Cardiac muscle cell (in vitro differentiated cells and primary cell): ENCODE measurements around the gene SPATA18. TPM values are rescaled to one million over a fixed set of nuclear protein-coding genes. Genes with fewer than 3 reads are reported as not detected.
A peak's percentile ranks its signal among the peaks of the same experiment; 100 is the strongest.

Source experiments
- DNase-seq, 2 donors: peaks; one replicate each; pipeline versions ENCODE4 v3.0.0 to v3.0.0-alpha.2; 2010 to 2017; ENCODE audit warnings: low read depth in 1 of 2, low spot score in 1 of 2
- H3K27ac ChIP-seq: fragments of 200-600 bp; sonication (generic); 2 replicates; pipeline ENCODE4 v1.5.1; 2016
- H3K27me3 ChIP-seq: fragments of 200-600 bp; sonication (generic); 2 replicates; pipeline ENCODE4 v1.6.0; 2016; ENCODE audit warnings: control low read depth
- H3K36me3 ChIP-seq: fragments of 200-600 bp; sonication (generic); 2 replicates; pipeline ENCODE4 v1.5.1; 2016; ENCODE audit warnings: control low read depth
- H3K4me1 ChIP-seq: fragments of 200-600 bp; sonication (generic); 2 replicates; pipeline ENCODE4 v1.8.1; 2017; ENCODE audit warnings: low read depth, mild to moderate bottlenecking, mixed run types
- H3K4me3 ChIP-seq: fragments of 200-600 bp; sonication (generic); 2 replicates; pipeline ENCODE4 v1.5.1; 2016; ENCODE audit warnings: mild to moderate bottlenecking
- H3K9me3 ChIP-seq: fragments of 200-600 bp; sonication (generic); 2 replicates; pipeline ENCODE4 v1.5.1; 2017; ENCODE audit warnings: low read depth, mild to moderate bottlenecking, control low read depth
- CTCF ChIP-seq: IDR thresholded peaks from 2 replicates; pipeline ENCODE4 v1.5.1; 2012; ENCODE audit warnings: low read depth, mild to moderate bottlenecking, low read length
- polyA plus RNA-seq: library from polyadenylated mRNA; unstranded; fragments of >200 nt; fragmentation: Nextera tagmentation; extraction: Ambion mirVana; gene quantifications from 2 replicates; pipeline ENCODE4 v1.2.1, GENCODE V29; 2016
- total RNA-seq: library from RNA; depleted of rRNA; stranded (reverse); fragments of >200 nt; gene quantifications from 2 replicates; pipeline ENCODE4 v1.2.3, GENCODE V29; 2016

The SPATA18 gene
- total and polyA plus RNA-seq, 2 experiments from 2014 or later = 5.5 to 17.2 TPM

DNA sequence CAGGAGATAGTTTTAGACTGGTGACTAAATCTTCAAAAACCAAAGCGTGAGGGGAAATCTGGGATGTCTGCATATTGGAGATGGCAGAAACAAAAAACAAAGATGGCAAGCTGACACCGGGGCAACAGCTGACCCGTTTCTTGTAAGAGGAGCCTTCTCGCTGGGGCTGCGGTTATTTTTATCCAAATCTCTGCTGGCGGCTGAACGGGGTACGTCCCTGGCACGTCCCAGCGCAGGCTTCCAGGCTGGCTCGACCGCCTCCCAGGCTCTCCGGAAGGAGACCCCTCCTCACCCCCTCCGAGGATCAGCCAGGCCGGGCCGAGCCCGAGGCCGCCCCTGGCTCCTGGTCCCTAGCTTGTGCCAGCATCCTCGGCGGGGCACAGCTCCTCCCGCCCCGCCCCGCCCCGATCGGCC lies 13.4 kb upstream of the SPATA18 start:
- TF ChIP-seq CTCF = no peak
- Histone ChIP-seq H3K9me3 (no peaks in the 10 kb centered on the region), H3K4me3 (peak overlapping the region; percentile 89), H3K4me1 (peaks cover 16% of the 10 kb centered on the region), H3K27me3 (peaks cover 25% of the 10 kb centered on the region), H3K27ac (peak overlapping the region; percentile 85), H3K36me3 (peaks cover 9% of the 10 kb centered on the region)
- DNase-seq = peak; percentile 38 to 75

- no peak for TF ChIP-seq CTCF
- H3K9me3 ChIP-seq = no peaks in the 10 kb centered on the region
- H3K27me3 ChIP-seq = peaks cover 30% of the 10 kb centered on the region
- peaks cover 16% of the 10 kb centered on the region for H3K4me1 ChIP-seq
- peak within 1 kb of the TSS; percentile 85 for H3K27ac ChIP-seq
- peak within 1 kb of the TSS; percentile 89 for H3K4me3 ChIP-seq
- DNase-seq = peak; percentile 59 to 74
- H3K36me3 ChIP-seq = peaks cover 3% of the 10 kb centered on the region
These were observed 12.8 kb upstream of the SPATA18 start, which contains the start of gene SGCB for GRCh38 chr4:52038103-52038912. Gene SGCB, minus strand, starts transcription at chr4:52038299. Its CDS starts 40 bp downstream, at chr4:52038259.

DNA sequence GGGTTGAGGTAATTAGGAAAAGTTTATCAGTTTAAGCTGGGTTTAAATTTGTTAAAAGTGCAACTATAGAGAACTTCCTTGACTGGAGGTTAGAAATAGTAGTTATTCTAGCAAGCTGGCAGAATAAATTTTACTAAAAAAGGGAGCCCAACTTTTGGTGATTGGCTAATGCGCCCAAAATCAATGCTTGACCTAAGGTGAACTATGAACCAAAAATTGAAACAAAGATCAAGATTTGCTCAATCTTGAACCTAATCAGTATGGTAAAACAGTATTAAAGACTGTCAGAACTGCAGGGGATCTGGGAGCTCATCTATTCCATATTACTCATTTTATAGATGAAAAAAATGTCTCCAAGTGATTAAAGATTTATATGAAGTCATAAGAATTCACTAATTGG lies 6.1 kb upstream of the SPATA18 start:
- no peaks in the 10 kb centered on the region for H3K4me1 ChIP-seq
- H3K27me3 ChIP-seq = peaks cover 36% of the 10 kb centered on the region
- H3K9me3 ChIP-seq = no peaks in the 10 kb centered on the region
- H3K4me3 ChIP-seq = no peak overlapping the region
- no peaks in the 10 kb centered on the region for H3K36me3 ChIP-seq
- no peak for DNase-seq
- no peak overlapping the region for H3K27ac ChIP-seq
- no peak for TF ChIP-seq CTCF

GRCh38 chr4:52049266-52049665 lies 1.8 kb upstream of the SPATA18 start:
- peaks cover 16% of the 10 kb centered on the region for H3K4me1 ChIP-seq
- no peak overlapping the region for H3K27ac ChIP-seq
- H3K27me3 ChIP-seq = peaks cover 21% of the 10 kb centered on the region
- no peaks in the 10 kb centered on the region for H3K36me3 ChIP-seq
- no peak for DNase-seq
- no peak for TF ChIP-seq CTCF
- H3K4me3 ChIP-seq = no peak overlapping the region
- no peaks in the 10 kb centered on the region for H3K9me3 ChIP-seq

- Histone ChIP-seq H3K27me3 (peaks cover 21% of the 10 kb centered on the region), H3K27ac (peak overlapping the region; percentile 74), H3K36me3 (no peaks in the 10 kb centered on the region), H3K4me3 (peak overlapping the region; percentile 65), H3K4me1 (peaks cover 16% of the 10 kb centered on the region), H3K9me3 (no peaks in the 10 kb centered on the region)
- TF ChIP-seq CTCF = no peak
- DNase-seq = peak; percentile 91 to 96
These were observed 741 bp downstream of the SPATA18 start for GRCh38 chr4:52051615-52052474.
